HG03460 (cell line): ENCODE data around the gene LBR.
"Not testable (repeated sequence)": the region's sequence is repeated elsewhere in the genome, so short reads cannot be mapped to it uniquely, and the experiment has no call there.

Experiments
- ATAC-seq: cut with Tn5 transposase; IDR thresholded peaks from one replicate; pipeline ENCODE4 v1.9.1; 2021; ENCODE audit not compliant: unreplicated experiment

LBR gene

GRCh38 chr1:225427235-225428067 is at the start of gene LBR:
TSS of gene LBR (minus strand) at chr1:225428038. CDS start at chr1:225424075, 3,963 bp downstream.
- peak; percentile 32 for ATAC-seq

GRCh38 chr1:225477296-225477911 is 49.6 kb upstream of the LBR start:
- no peak for ATAC-seq

- no peak for ATAC-seq
These were observed 48.7 kb upstream of the LBR start for GRCh38 chr1:225476538-225476988.

- no peak for ATAC-seq
These were observed 48.3 kb upstream of the LBR start for GRCh38 chr1:225476100-225476511.

- ATAC-seq, result peak; percentile 78
These were observed 47.4 kb upstream of the LBR start for GRCh38 chr1:225474986-225475820.

GRCh38 chr1:225474439-225474985 is 46.7 kb upstream of the LBR start:
- no peak for ATAC-seq

- not testable (repeated sequence) for ATAC-seq
These were observed 46.0 kb upstream of the LBR start for GRCh38 chr1:225473676-225474438.

- ATAC-seq, result not testable (repeated sequence)
These were observed 45.4 kb upstream of the LBR start for GRCh38 chr1:225473266-225473665.

GRCh38 chr1:225471453-225472301 is 43.8 kb upstream of the LBR start:
- ATAC-seq, result no peak

- ATAC-seq, result no peak
These were observed 43.2 kb upstream of the LBR start for GRCh38 chr1:225471109-225471452.

GRCh38 chr1:225470211-225471108 is 42.6 kb upstream of the LBR start:
- ATAC-seq, result no peak

GRCh38 chr1:225469051-225469450 is 41.2 kb upstream of the LBR start:
- no peak for ATAC-seq

- no peak for ATAC-seq
These were observed 40.6 kb upstream of the LBR start for GRCh38 chr1:225468270-225469020.

- ATAC-seq, result peak; percentile 96
These were observed 39.6 kb upstream of the LBR start for GRCh38 chr1:225467193-225468020.

- ATAC-seq, result no peak
These were observed 39.0 kb upstream of the LBR start for GRCh38 chr1:225466848-225467192.

GRCh38 chr1:225465793-225466517 is 38.1 kb upstream of the LBR start:
- no peak for ATAC-seq
